ENCODE data around the gene IGFALS. TPM values are rescaled to one million over a fixed set of nuclear protein-coding genes. Genes with fewer than 3 reads are reported as not detected.

The IGFALS gene
- total RNA-seq: not detected

- ATAC-seq (peak; percentile 9 to 11), DNase-seq (ENCODE audit: low spot score in 2 of 2) (no peak)
- H3K27ac Mint-ChIP-seq: no peak within 1 kb of the TSS
- peaks cover 0 to 7% of the 10 kb centered on the region in 2 donors for H3K9me3 Mint-ChIP-seq
- peaks cover 0 to 16% of the 10 kb centered on the region in 2 donors for H3K36me3 Mint-ChIP-seq
These were observed at the start of gene IGFALS for GRCh38 chr16:1793578-1794220. TSS of gene IGFALS (minus strand) at chr16:1793705. CDS start at chr16:1793652, 53 bp downstream.

- no peaks in the 10 kb centered on the region for H3K9me3 Mint-ChIP-seq
- ATAC-seq: no peak
- H3K36me3 Mint-ChIP-seq: no peaks in the 10 kb centered on the region
- DNase-seq (ENCODE audit: low spot score in 2 of 2): no peak
- H3K27ac Mint-ChIP-seq: no peak overlapping the region
These were observed 46.0 kb upstream of the IGFALS start for GRCh38 chr16:1839554-1839953.

- no peak overlapping the region for H3K27ac Mint-ChIP-seq
- H3K9me3 Mint-ChIP-seq: no peaks in the 10 kb centered on the region
- DNase-seq (ENCODE audit: low spot score in 2 of 2) (no peak), ATAC-seq (no peak)
- H3K36me3 Mint-ChIP-seq: no peaks in the 10 kb centered on the region
These were observed 40.6 kb upstream of the IGFALS start for GRCh38 chr16:1834096-1834495.

- Mint-ChIP-seq H3K27ac (peak overlapping the region in 1 of 2 donors; percentile 96), H3K36me3 (no peaks in the 10 kb centered on the region), H3K9me3 (no peaks in the 10 kb centered on the region)
- DNase-seq (ENCODE audit: low spot score in 2 of 2) (no peak), ATAC-seq (no peak)
These were observed 39.4 kb upstream of the IGFALS start for GRCh38 chr16:1832838-1833454.

GRCh38 chr16:1831186-1832075, 37.9 kb upstream of the IGFALS start:
- Mint-ChIP-seq H3K27ac (no peak overlapping the region), H3K9me3 (no peaks in the 10 kb centered on the region), H3K36me3 (peaks cover 7% of the 10 kb centered on the region in 2 donors)
- DNase-seq (ENCODE audit: low spot score in 2 of 2) (no peak), ATAC-seq (no peak)

- peaks cover 7% of the 10 kb centered on the region in 2 donors for H3K36me3 Mint-ChIP-seq
- no peaks in the 10 kb centered on the region for H3K9me3 Mint-ChIP-seq
- H3K27ac Mint-ChIP-seq: no peak overlapping the region
- DNase-seq (ENCODE audit: low spot score in 2 of 2): no peak
- no peak for ATAC-seq
These were observed 36.7 kb upstream of the IGFALS start for GRCh38 chr16:1830213-1830612.

GRCh38 chr16:1828645-1829410, 35.3 kb upstream of the IGFALS start:
- no peak for ATAC-seq
- Mint-ChIP-seq H3K36me3 (peaks cover 7% of the 10 kb centered on the region in 2 donors), H3K27ac (peak overlapping the region in 1 of 2 donors; percentile 76), H3K9me3 (no peaks in the 10 kb centered on the region)
- no peak for DNase-seq (ENCODE audit: low spot score in 2 of 2)

GRCh38 chr16:1826691-1827573, 33.4 kb upstream of the IGFALS start, which contains the start of the genes FAHD1 and HAGH:
TSS of gene FAHD1 (plus strand) at chr16:1827206. CDS start at chr16:1827239, 33 bp downstream.
TSS of gene HAGH (minus strand) at chr16:1826825. CDS start at chr16:1826787, 38 bp downstream.
- peak; percentile 88 to 90 for ATAC-seq
- peaks cover 7% of the 10 kb centered on the region in 2 donors for H3K36me3 Mint-ChIP-seq
- DNase-seq (ENCODE audit: low spot score in 2 of 2): peak; percentile 90 to 96
- H3K27ac Mint-ChIP-seq: peak within 1 kb of the TSS; percentile 95 to 97
- H3K9me3 Mint-ChIP-seq: no peaks in the 10 kb centered on the region

GRCh38 chr16:1825864-1826690, 32.6 kb upstream of the IGFALS start:
- ATAC-seq: peak; percentile 73 to 80
- H3K9me3 Mint-ChIP-seq: no peaks in the 10 kb centered on the region
- peak overlapping the region; percentile 86 to 95 for H3K27ac Mint-ChIP-seq
- peak in 1 of 2 donors; percentile 71 for DNase-seq (ENCODE audit: low spot score in 2 of 2)
- peaks cover 7% of the 10 kb centered on the region in 2 donors for H3K36me3 Mint-ChIP-seq

GRCh38 chr16:1825381-1825863, 31.9 kb upstream of the IGFALS start:
- ATAC-seq: no peak
- DNase-seq (ENCODE audit: low spot score in 2 of 2): no peak
- Mint-ChIP-seq H3K27ac (peak overlapping the region; percentile 32 to 86), H3K9me3 (no peaks in the 10 kb centered on the region), H3K36me3 (peaks cover 7% of the 10 kb centered on the region in 2 donors)

GRCh38 chr16:1823821-1824220, 30.3 kb upstream of the IGFALS start:
- peak overlapping the region in 1 of 2 donors; percentile 85 for H3K27ac Mint-ChIP-seq

GRCh38 chr16:1822801-1823200, 29.3 kb upstream of the IGFALS start:
- Mint-ChIP-seq H3K27ac (no peak overlapping the region), H3K36me3 (peaks cover 6 to 7% of the 10 kb centered on the region in 2 donors), H3K9me3 (no peaks in the 10 kb centered on the region)
- no peak for ATAC-seq
- DNase-seq (ENCODE audit: low spot score in 2 of 2): no peak

More at GRCh38 chr16:1823821-1824220, 30.3 kb upstream of the IGFALS start:
- ATAC-seq: no peak
- DNase-seq (ENCODE audit: low spot score in 2 of 2): no peak
- no peaks in the 10 kb centered on the region for H3K9me3 Mint-ChIP-seq
- peaks cover 7% of the 10 kb centered on the region in 2 donors for H3K36me3 Mint-ChIP-seq

GRCh38 chr16:1821861-1822611, 28.5 kb upstream of the IGFALS start:
- DNase-seq (ENCODE audit: low spot score in 2 of 2) (no peak), ATAC-seq (no peak)
- peaks cover 0 to under 1% of the 10 kb centered on the region in 2 donors for H3K36me3 Mint-ChIP-seq
- H3K27ac Mint-ChIP-seq: no peak overlapping the region
- no peaks in the 10 kb centered on the region for H3K9me3 Mint-ChIP-seq

- H3K36me3 Mint-ChIP-seq: no peaks in the 10 kb centered on the region
- peak overlapping the region in 1 of 2 donors; percentile 51 for H3K27ac Mint-ChIP-seq
- H3K9me3 Mint-ChIP-seq: no peaks in the 10 kb centered on the region
- ATAC-seq (no peak), DNase-seq (ENCODE audit: low spot score in 2 of 2) (no peak)
These were observed 27.4 kb upstream of the IGFALS start for GRCh38 chr16:1820946-1821290.

Data from activated naive CD4-positive, alpha-beta T cell treated with anti-CD3 and anti-CD28 coated beads, Interleukin-2, amount 50 U/mL, for 72 hours (primary cell).